PFSK-1 (cell line): ENCODE data around the gene SPINT2.

Experiments
- POLR2AphosphoS5 ChIP-seq: IDR thresholded peaks from 2 replicates; pipeline ENCODE4 v1.6.1; 2012; ENCODE audit warnings: low read depth, mild to moderate bottlenecking, control low read depth, low read length, moderate library complexity
- REST ChIP-seq, 2 experiments: IDR thresholded peaks; 2 replicates each; pipeline versions ENCODE4 v1.6.1 to v1.8.0; 2011 to 2012; ENCODE audit warnings: low read depth in 2 of 2, low read length in 2 of 2, control low read depth in 1 of 2, inconsistent platforms in 1 of 2, mild to moderate bottlenecking in 1 of 2, moderate library complexity in 1 of 2; ENCODE audit not compliant: insufficient read depth in 1 of 2
- TAF1 ChIP-seq: IDR thresholded peaks from 2 replicates; pipeline ENCODE4 v1.6.1; 2012; ENCODE audit warnings: low read length, control low read depth, borderline replicate concordance; ENCODE audit not compliant: insufficient read depth

DNA sequence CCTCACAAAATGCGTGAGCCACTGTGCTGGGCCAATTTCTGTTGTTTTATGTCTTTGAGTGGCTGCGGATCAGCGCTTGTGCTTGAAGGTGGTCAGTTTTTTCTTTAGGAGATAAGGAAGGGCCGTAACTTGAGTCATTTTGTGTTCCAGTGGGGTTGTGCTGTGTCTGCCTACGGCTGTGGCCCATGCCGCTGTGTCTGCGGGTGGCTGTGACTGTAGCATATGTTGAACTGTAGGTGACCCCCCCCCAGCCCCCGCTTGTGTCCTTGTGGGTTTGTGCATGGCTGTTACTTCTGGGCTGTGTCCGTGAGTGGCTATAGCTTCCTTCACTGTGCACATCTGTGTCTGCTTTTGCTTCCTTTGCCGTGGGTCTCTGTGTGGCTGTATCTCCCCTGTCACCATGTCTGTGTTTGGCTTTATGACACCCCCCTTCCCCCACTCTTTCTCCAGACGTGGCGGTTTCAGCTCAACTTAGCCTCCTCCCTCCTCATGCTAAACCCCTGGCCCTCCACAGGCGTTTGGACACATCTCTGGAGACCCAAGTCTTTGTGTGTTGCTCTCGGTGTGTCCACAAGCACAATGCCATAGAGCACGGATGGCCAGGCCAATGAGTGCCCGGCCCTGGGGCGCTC is 8.9 kb upstream of the SPINT2 start:
- TF ChIP-seq REST (IDR thresholded peaks at IDR 0.05; ENCODE audit: insufficient read depth in 1 of 2, low read depth in 2 of 2, low read length in 2 of 2) (no peak), POLR2AphosphoS5 (no peak), TAF1 (no peak)
